SK-N-SH (cell line): Measurements from ENCODE around the gene SYNPO2. TPM values are rescaled to one million over a fixed set of nuclear protein-coding genes. Genes with fewer than 3 reads are reported as not detected.
"Not testable (repeated sequence)": the region's sequence is repeated elsewhere in the genome, so short reads cannot be mapped to it uniquely, and the experiment has no call there.

Experiments
- CTCF ChIA-PET: fragments of 300-600, 350-600 bp; formaldehyde crosslinking; extraction: SDS; loops from one replicate; lab custom pipeline; 2021; lab: Yijun Ruan, JAX
- POLR2A ChIA-PET: fragments of 350-600 bp; sonication (Branson Sonifier 250); formaldehyde crosslinking; extraction: SDS; loops from one replicate; lab custom pipeline; 2020; ENCODE audit warnings: antibody characterized with exemption, inconsistent platforms; lab: Yijun Ruan, JAX
- DNase-seq: peaks from one replicate; pipeline ENCODE4 v3.0.0; 2012
- H2AFZ ChIP-seq: fragments of 200-600 bp; sonication (generic); 2 replicates; pipeline ENCODE4 v1.8.1; 2016; ENCODE audit warnings: antibody characterized with exemption, mild to moderate bottlenecking, low read depth
- H3F3A ChIP-seq: fragments of 200-600 bp; sonication (generic); replicated peaks from 2 replicates; pipeline ENCODE3; 2016; ENCODE audit warnings: antibody characterized with exemption, mild to moderate bottlenecking; ENCODE audit not compliant: insufficient read depth
- H3K27ac ChIP-seq, 2 experiments: fragments of 200-500 bp in 1 of 2; fragments of 200-600 bp in 1 of 2; sonication (Bioruptor generic) in 1 of 2; sonication (generic), shearing (Covaris generic) in 1 of 2; 2 replicates each; pipeline versions ENCODE4 v1.5.1 to v1.6.1; 2014 to 2016; ENCODE audit warnings: low read depth in 2 of 2, inconsistent platforms in 1 of 2, low read length in 1 of 2, mild to moderate bottlenecking in 1 of 2, mixed read lengths in 1 of 2
- H3K27me3 ChIP-seq: fragments of 200-600 bp; sonication (generic), shearing (Covaris generic); 2 replicates; pipeline ENCODE4 v1.6.1; 2016; ENCODE audit warnings: mixed run types; ENCODE audit not compliant: insufficient read depth
- H3K36me3 ChIP-seq, 2 experiments: fragments of 200-500 bp in 1 of 2; fragments of 200-600 bp in 1 of 2; sonication (Bioruptor generic) in 1 of 2; sonication (generic) in 1 of 2; replicated peaks in 1 of 2; 2 replicates each; pipeline versions ENCODE3 to v1.5.1; 2014 to 2016; ENCODE audit warnings: low read length in 1 of 2, mild to moderate bottlenecking in 1 of 2; ENCODE audit not compliant: insufficient read depth in 2 of 2, control insufficient read depth in 1 of 2
- H3K4me1 ChIP-seq, 2 experiments: fragments of 200-500 bp in 1 of 2; fragments of 200-600 bp in 1 of 2; sonication (Bioruptor generic) in 1 of 2; sonication (generic), shearing (Covaris generic) in 1 of 2; 2 replicates each; pipeline versions ENCODE4 v1.5.1 to v1.6.1; 2014 to 2016; ENCODE audit warnings: low read depth in 1 of 2, low read length in 1 of 2, mixed run types in 1 of 2; ENCODE audit not compliant: insufficient read depth in 2 of 2, control insufficient read depth in 1 of 2
- H3K4me2 ChIP-seq: fragments of 200-600 bp; sonication (generic), shearing (Covaris generic); 2 replicates; pipeline ENCODE4 v1.6.1; 2017; ENCODE audit warnings: mixed run types
- H3K4me3 ChIP-seq, 2 experiments: fragments of 200-500 bp in 1 of 2; fragments of 200-600 bp in 1 of 2; sonication (Bioruptor generic) in 1 of 2; sonication (generic), shearing (Covaris generic) in 1 of 2; 2 replicates each; pipeline versions ENCODE4 v1.5.1 to v1.8.1; 2014 to 2016; ENCODE audit warnings: low read depth in 2 of 2, inconsistent platforms in 1 of 2, low read length in 1 of 2, mild to moderate bottlenecking in 1 of 2, mixed read lengths in 1 of 2, moderate library complexity in 1 of 2
- H3K79me2 ChIP-seq: fragments of 200-600 bp; sonication (generic); 2 replicates; pipeline ENCODE4 v1.8.1; 2017; ENCODE audit warnings: mild to moderate bottlenecking; ENCODE audit not compliant: insufficient read depth
- H3K9ac ChIP-seq: fragments of 200-600 bp; sonication (generic); 2 replicates; pipeline ENCODE4 v1.6.1; 2017; ENCODE audit warnings: mixed run types
- H3K9me2 ChIP-seq: fragments of 200-600 bp; sonication (generic); 2 replicates; pipeline ENCODE4 v1.6.1; 2017; ENCODE audit warnings: mixed run types
- H3K9me3 ChIP-seq: fragments of 200-600 bp; sonication (generic); 2 replicates; pipeline ENCODE4 v1.6.1; 2017; ENCODE audit warnings: mixed run types, mild to moderate bottlenecking, moderate library complexity
- H4K20me1 ChIP-seq: fragments of 200-600 bp; sonication (generic); 2 replicates; pipeline ENCODE4 v1.6.1; 2017; ENCODE audit warnings: mild to moderate bottlenecking, mixed run types; ENCODE audit not compliant: insufficient read depth
- CHD2 ChIP-seq: fragments of 150-350 bp; IDR thresholded peaks from 2 replicates; pipeline ENCODE4 v1.6.1; 2018; ENCODE audit warnings: low read length; ENCODE audit not compliant: partially characterized antibody
- ELF1 ChIP-seq: IDR thresholded peaks from 2 replicates; pipeline ENCODE4 v1.4.0; 2012
- EP300 ChIP-seq, 2 experiments: IDR thresholded peaks; 2 replicates each; pipeline versions ENCODE4 v1.4.0 to v1.6.1; 2012; ENCODE audit warnings: borderline replicate concordance in 1 of 2, low read depth in 1 of 2, low read length in 1 of 2
- RCOR1 ChIP-seq: fragments of 150-350 bp; IDR thresholded peaks from 2 replicates; pipeline ENCODE4 v1.6.1; 2017; ENCODE audit warnings: antibody characterized with exemption, low read length
- RXRA ChIP-seq: IDR thresholded peaks from 2 replicates; pipeline ENCODE4 v1.4.0; 2012; ENCODE audit warnings: low read depth, mild to moderate bottlenecking, borderline replicate concordance
- SIN3A ChIP-seq: IDR thresholded peaks from 2 replicates; pipeline ENCODE4 v1.6.1; 2012; ENCODE audit warnings: low read depth, mild to moderate bottlenecking, low read length, moderate library complexity, borderline replicate concordance
- TEAD4 ChIP-seq: IDR thresholded peaks from 2 replicates; pipeline ENCODE4 v1.4.0; 2012; ENCODE audit warnings: mild to moderate bottlenecking, borderline replicate concordance; ENCODE audit not compliant: insufficient read depth
- YY1 ChIP-seq: IDR thresholded peaks from 2 replicates; pipeline ENCODE4 v1.4.0; 2012; ENCODE audit warnings: low read depth, mild to moderate bottlenecking
- WGBS: methylation state at CpG from one replicate; pipeline ENCODE4 v1.1.6; 2017; ENCODE audit warnings: low lambda C conversion rate; 5-methylcytosine and 5-hydroxymethylcytosine counted together
- polyA plus RNA-seq, 3 experiments: library from polyadenylated mRNA; depleted of rRNA; stranded (reverse); fragments of >200 nt; gene quantifications; 2 replicates each; pipeline ENCODE4 v1.2.3, GENCODE V29; 2012
- TF ChIP-seq, protein P1 (sequence below): fragments of 200-600 bp; sonication (generic); IDR thresholded peaks from 2 replicates; pipeline ENCODE4 v1.6.1; 2017; ENCODE audit warnings: antibody characterized with exemption, mild to moderate bottlenecking, moderate library complexity
- TF ChIP-seq, protein P2 (sequence below): IDR thresholded peaks from 2 replicates; pipeline ENCODE4 v1.6.1; 2012; ENCODE audit warnings: mild to moderate bottlenecking, low read depth, low read length, moderate library complexity
- TF ChIP-seq, protein P3 (sequence below): fragments of 150-350 bp; IDR thresholded peaks from 2 replicates; pipeline ENCODE4 v1.6.1; 2017; ENCODE audit warnings: antibody characterized with exemption, low read length, low read depth, borderline replicate concordance

The SYNPO2 gene
- polyA plus RNA-seq, 1 of the 3 experiments (the other 2 are of a cell fraction) = 7.2 TPM

DNA sequence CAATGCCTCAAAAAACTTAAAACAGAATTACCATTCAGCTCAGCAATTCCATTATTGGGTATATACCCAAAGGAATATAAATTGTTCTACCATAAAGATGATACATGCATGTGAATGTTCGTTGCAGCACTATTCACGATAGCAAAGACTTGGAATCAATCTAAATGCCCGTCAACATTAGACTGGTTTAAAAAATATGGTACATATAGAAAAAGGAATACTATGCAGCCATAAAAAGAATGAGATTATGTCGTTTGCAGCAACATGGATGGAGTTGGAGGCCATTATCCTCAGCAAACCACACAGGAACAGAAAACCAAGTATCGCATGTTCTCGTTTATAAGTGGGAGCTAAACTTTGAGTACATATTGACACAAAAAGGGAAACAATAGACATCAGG is 10.9 kb upstream of the SYNPO2 start:
- Histone ChIP-seq H3K4me1 (no peaks in the 10 kb centered on the region), H3K79me2 (no peaks in the 10 kb centered on the region), H3K27me3 (no peaks in the 10 kb centered on the region), H2AFZ (no peak overlapping the region), H3K9me2 (no peaks in the 10 kb centered on the region; the same call in 1 of the 2 replicates), H3K9ac (no peak overlapping the region), H3F3A (no peaks in the 10 kb centered on the region), H3K4me3 (no peak overlapping the region), H4K20me1 (no peaks in the 10 kb centered on the region), H3K36me3 (no peaks in the 10 kb centered on the region), H3K27ac (no peak overlapping the region), H3K4me2 (no peak overlapping the region), H3K9me3 (no peaks in the 10 kb centered on the region)
- DNase-seq = no peak
- POLR2A ChIA-PET = interaction anchor here (1.7 kb wide), 1 partner anchor 11 kb away, joined by 4 read pairs; the partner anchor contains the start of gene SYNPO2
- CTCF ChIA-PET = interaction anchor here (1.1 to 3.1 kb wide), 2 partner anchors 13 to 106 kb away, joined by 3 to 12 read pairs; no protein-coding TSS in a partner anchor
- WGBS = 80% methylated on average over 6 of the region's 6 CpGs
- TF ChIP-seq RCOR1 (no peak), EP300 (IDR thresholded peaks at IDR 0.05; ENCODE audit: borderline replicate concordance in 1 of 2, low read depth in 1 of 2, low read length in 1 of 2) (no peak), YY1 (no peak), TEAD4 (no peak), CHD2 (no peak), SIN3A (no peak), RXRA (no peak), ELF1 (no peak)
- TF ChIP-seq, protein P1, sequence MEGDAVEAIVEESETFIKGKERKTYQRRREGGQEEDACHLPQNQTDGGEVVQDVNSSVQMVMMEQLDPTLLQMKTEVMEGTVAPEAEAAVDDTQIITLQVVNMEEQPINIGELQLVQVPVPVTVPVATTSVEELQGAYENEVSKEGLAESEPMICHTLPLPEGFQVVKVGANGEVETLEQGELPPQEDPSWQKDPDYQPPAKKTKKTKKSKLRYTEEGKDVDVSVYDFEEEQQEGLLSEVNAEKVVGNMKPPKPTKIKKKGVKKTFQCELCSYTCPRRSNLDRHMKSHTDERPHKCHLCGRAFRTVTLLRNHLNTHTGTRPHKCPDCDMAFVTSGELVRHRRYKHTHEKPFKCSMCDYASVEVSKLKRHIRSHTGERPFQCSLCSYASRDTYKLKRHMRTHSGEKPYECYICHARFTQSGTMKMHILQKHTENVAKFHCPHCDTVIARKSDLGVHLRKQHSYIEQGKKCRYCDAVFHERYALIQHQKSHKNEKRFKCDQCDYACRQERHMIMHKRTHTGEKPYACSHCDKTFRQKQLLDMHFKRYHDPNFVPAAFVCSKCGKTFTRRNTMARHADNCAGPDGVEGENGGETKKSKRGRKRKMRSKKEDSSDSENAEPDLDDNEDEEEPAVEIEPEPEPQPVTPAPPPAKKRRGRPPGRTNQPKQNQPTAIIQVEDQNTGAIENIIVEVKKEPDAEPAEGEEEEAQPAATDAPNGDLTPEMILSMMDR = no peak
- TF ChIP-seq, protein P2, sequence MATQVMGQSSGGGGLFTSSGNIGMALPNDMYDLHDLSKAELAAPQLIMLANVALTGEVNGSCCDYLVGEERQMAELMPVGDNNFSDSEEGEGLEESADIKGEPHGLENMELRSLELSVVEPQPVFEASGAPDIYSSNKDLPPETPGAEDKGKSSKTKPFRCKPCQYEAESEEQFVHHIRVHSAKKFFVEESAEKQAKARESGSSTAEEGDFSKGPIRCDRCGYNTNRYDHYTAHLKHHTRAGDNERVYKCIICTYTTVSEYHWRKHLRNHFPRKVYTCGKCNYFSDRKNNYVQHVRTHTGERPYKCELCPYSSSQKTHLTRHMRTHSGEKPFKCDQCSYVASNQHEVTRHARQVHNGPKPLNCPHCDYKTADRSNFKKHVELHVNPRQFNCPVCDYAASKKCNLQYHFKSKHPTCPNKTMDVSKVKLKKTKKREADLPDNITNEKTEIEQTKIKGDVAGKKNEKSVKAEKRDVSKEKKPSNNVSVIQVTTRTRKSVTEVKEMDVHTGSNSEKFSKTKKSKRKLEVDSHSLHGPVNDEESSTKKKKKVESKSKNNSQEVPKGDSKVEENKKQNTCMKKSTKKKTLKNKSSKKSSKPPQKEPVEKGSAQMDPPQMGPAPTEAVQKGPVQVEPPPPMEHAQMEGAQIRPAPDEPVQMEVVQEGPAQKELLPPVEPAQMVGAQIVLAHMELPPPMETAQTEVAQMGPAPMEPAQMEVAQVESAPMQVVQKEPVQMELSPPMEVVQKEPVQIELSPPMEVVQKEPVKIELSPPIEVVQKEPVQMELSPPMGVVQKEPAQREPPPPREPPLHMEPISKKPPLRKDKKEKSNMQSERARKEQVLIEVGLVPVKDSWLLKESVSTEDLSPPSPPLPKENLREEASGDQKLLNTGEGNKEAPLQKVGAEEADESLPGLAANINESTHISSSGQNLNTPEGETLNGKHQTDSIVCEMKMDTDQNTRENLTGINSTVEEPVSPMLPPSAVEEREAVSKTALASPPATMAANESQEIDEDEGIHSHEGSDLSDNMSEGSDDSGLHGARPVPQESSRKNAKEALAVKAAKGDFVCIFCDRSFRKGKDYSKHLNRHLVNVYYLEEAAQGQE = no peak
- TF ChIP-seq, protein P3, sequence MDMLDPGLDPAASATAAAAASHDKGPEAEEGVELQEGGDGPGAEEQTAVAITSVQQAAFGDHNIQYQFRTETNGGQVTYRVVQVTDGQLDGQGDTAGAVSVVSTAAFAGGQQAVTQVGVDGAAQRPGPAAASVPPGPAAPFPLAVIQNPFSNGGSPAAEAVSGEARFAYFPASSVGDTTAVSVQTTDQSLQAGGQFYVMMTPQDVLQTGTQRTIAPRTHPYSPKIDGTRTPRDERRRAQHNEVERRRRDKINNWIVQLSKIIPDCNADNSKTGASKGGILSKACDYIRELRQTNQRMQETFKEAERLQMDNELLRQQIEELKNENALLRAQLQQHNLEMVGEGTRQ = no peak

DNA sequence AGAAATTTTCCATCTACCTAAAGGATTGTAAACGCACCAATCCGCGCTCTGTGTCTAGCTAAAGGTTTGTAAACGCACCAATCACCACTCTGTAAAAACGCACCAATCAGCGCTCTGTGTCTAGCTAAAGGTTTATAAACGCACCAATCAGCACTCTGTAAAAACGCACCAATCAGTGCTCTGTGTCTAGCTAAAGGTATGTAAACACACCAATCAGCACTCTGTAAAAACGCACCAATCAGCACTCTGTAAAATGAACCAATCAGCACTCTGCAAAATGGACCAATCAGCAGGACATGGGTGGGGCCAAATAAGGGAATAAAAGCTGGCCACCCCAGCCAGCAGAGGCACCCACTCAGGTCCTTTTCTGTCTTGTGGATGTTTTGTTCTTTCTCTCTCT is 10.1 kb upstream of the SYNPO2 start:
- H3K79me2 ChIP-seq, H3K27ac ChIP-seq, H3K36me3 ChIP-seq, H4K20me1 ChIP-seq, H3K4me2 ChIP-seq, DNase-seq, H3F3A ChIP-seq, H3K9ac ChIP-seq, H3K9me3 ChIP-seq, H3K27me3 ChIP-seq, H3K4me3 ChIP-seq, H3K9me2 ChIP-seq, H3K4me1 ChIP-seq, H2AFZ ChIP-seq: not testable (repeated sequence)
- ChIA-PET POLR2A (interaction anchor here (1.7 kb wide), 1 partner anchor 10 kb away, joined by 4 read pairs; the partner anchor contains the start of gene SYNPO2), CTCF (interaction anchor here (3.1 kb wide), 1 partner anchor 14 kb away, joined by 12 read pairs; no protein-coding TSS in a partner anchor)
- 98% methylated on average over 9 of the region's 9 CpGs for WGBS
